Neural crest cell (in vitro differentiated cells): ENCODE data around the gene PAX2. TPM values are rescaled to one million over a fixed set of nuclear protein-coding genes. Genes with fewer than 3 reads are reported as not detected.

ENCODE experiments used
- DNase-seq: peaks from one replicate; pipeline ENCODE4 v3.0.0; 2021; ENCODE audit warnings: low read depth, mixed read lengths, low spot score
- H3K27ac Mint-ChIP-seq: one replicate; pipeline ENCODE4 v1.8.0; 2021; ENCODE audit warnings: mild to moderate bottlenecking, mixed read lengths; ENCODE audit not compliant: unreplicated experiment
- H3K27me3 Mint-ChIP-seq: 2 replicates; pipeline ENCODE4 v1.8.0; 2021; ENCODE audit warnings: low read depth, mild to moderate bottlenecking, mixed read lengths
- H3K36me3 Mint-ChIP-seq: 2 replicates; pipeline ENCODE4 v1.8.0; 2021; ENCODE audit warnings: low read depth, mild to moderate bottlenecking, mixed read lengths
- H3K4me1 Mint-ChIP-seq: 2 replicates; pipeline ENCODE4 v1.8.0; 2021; ENCODE audit warnings: mixed read lengths
- H3K4me3 Mint-ChIP-seq: one replicate; pipeline ENCODE4 v1.8.0; 2021; ENCODE audit warnings: mild to moderate bottlenecking, mixed read lengths
- H3K9me3 Mint-ChIP-seq: 2 replicates; pipeline ENCODE4 v1.8.0; 2021; ENCODE audit warnings: mixed read lengths
- CTCF ChIP-seq: fragments of 200-600 bp; sonication (generic); conservative IDR thresholded peaks from 2 replicates; pipeline ENCODE4 v1.5.0; 2021; ENCODE audit warnings: antibody characterized with exemption, mild to moderate bottlenecking
- total RNA-seq: library from RNA; stranded (reverse); gene quantifications from 2 replicates; pipeline ENCODE4 v1.2.1, GENCODE V29; 2021

The PAX2 gene
- total RNA-seq, 1 donor from 2014 or later: 1.5 TPM

GRCh38 chr10:100827819-100828737 lies 82.7 kb downstream of the PAX2 start:
- no peak overlapping the region for H3K27ac Mint-ChIP-seq
- H3K27me3 Mint-ChIP-seq: peaks cover 63% of the 10 kb centered on the region
- peak; percentile 31 for TF ChIP-seq CTCF
- H3K4me1 Mint-ChIP-seq: peaks cover 19% of the 10 kb centered on the region
- H3K9me3 Mint-ChIP-seq: no peaks in the 10 kb centered on the region
- H3K4me3 Mint-ChIP-seq: peak overlapping the region; percentile 26
- H3K36me3 Mint-ChIP-seq: no peaks in the 10 kb centered on the region
- DNase-seq: peak; percentile 50

- DNase-seq: no peak
- peak overlapping the region; percentile 64 for H3K4me3 Mint-ChIP-seq
- H3K36me3 Mint-ChIP-seq: no peaks in the 10 kb centered on the region
- no peak for TF ChIP-seq CTCF
- H3K9me3 Mint-ChIP-seq: no peaks in the 10 kb centered on the region
- peaks cover 19% of the 10 kb centered on the region for H3K4me1 Mint-ChIP-seq
- H3K27ac Mint-ChIP-seq: no peak overlapping the region
- peaks cover 57% of the 10 kb centered on the region for H3K27me3 Mint-ChIP-seq
Observed at GRCh38 chr10:100828738-100829096, 83.3 kb downstream of the PAX2 start.

GRCh38 chr10:100829097-100829870 lies 83.9 kb downstream of the PAX2 start:
- Mint-ChIP-seq H3K36me3 (no peaks in the 10 kb centered on the region), H3K27ac (no peak overlapping the region), H3K9me3 (no peaks in the 10 kb centered on the region), H3K4me1 (peaks cover 19% of the 10 kb centered on the region), H3K4me3 (peak overlapping the region; percentile 64), H3K27me3 (peaks cover 51% of the 10 kb centered on the region)
- DNase-seq: no peak
- TF ChIP-seq CTCF: no peak

- no peak for TF ChIP-seq CTCF
- H3K27ac Mint-ChIP-seq: no peak overlapping the region
- H3K27me3 Mint-ChIP-seq: peaks cover 42% of the 10 kb centered on the region
Observed at GRCh38 chr10:100829933-100830727, 84.7 kb downstream of the PAX2 start.

GRCh38 chr10:100830728-100831111 lies 85.3 kb downstream of the PAX2 start:
- peaks cover 19% of the 10 kb centered on the region for H3K4me1 Mint-ChIP-seq

More at GRCh38 chr10:100829933-100830727, 84.7 kb downstream of the PAX2 start:
- no peak for DNase-seq
- Mint-ChIP-seq H3K36me3 (no peaks in the 10 kb centered on the region), H3K9me3 (no peaks in the 10 kb centered on the region), H3K4me1 (peaks cover 19% of the 10 kb centered on the region), H3K4me3 (peak overlapping the region; percentile 13)

More at GRCh38 chr10:100830728-100831111, 85.3 kb downstream of the PAX2 start:
- Mint-ChIP-seq H3K36me3 (no peaks in the 10 kb centered on the region), H3K27ac (no peak overlapping the region), H3K4me3 (peak overlapping the region; percentile 17), H3K9me3 (no peaks in the 10 kb centered on the region), H3K27me3 (peaks cover 37% of the 10 kb centered on the region)
- TF ChIP-seq CTCF: no peak
- DNase-seq: no peak
